ENCODE data around the gene LRRN1. TPM values are rescaled to one million over a fixed set of nuclear protein-coding genes. Genes with fewer than 3 reads are reported as not detected.

Gene LRRN1
- total RNA-seq (2011; cell fraction: chromatin; rRNA removed; ENCODE audit: low replicate concordance): not detected in 2 replicates
- total RNA-seq (2011; cell fraction: nucleolus; rRNA removed): not detected in 2 replicates
- total RNA-seq (2011; cell fraction: nucleoplasm; rRNA removed): not detected in 2 replicates
- total RNA-seq (2014; rRNA removed) (not detected in 2 replicates), total RNA-seq (2014; rRNA removed; fragmentation: Illumina TruSeq; extraction: Trizol) (not detected in 2 replicates), total RNA-seq (2015; rRNA removed; fragmentation: Illumina TruSeq; extraction: Trizol) (not detected in 2 replicates), total RNA-seq (2021) (0.11 and 0.25 TPM in 2 replicates), polyA plus RNA-seq (2011; rRNA removed) (not detected in 2 replicates), polyA plus RNA-seq (2014; fragmentation: Illumina TruSeq; extraction: Trizol) (not detected in 2 replicates), polyA plus RNA-seq (2014; fragmentation: Nextera tagmentation; extraction: Ambion mirVana) (not detected), polyA plus RNA-seq (2014; rRNA removed) (not detected in 2 replicates), polyA minus RNA-seq (2011; rRNA and poly(A)+ RNA removed) (not detected in 2 replicates), Bru-seq, nascent RNA (percentile 10 among the genes with signal in this experiment), BruChase-seq, experiment 1, labeled RNA remaining after a 2-hour chase (percentile 4 among the genes with signal in this experiment), BruChase-seq, experiment 2, labeled RNA remaining after a 6-hour chase (percentile 4 among the genes with signal in this experiment)
- polyA plus RNA-seq (2011; cell fraction: cytosol; rRNA removed): not detected in 2 replicates
- not detected in 2 replicates for polyA plus RNA-seq (2011; cell fraction: nucleus; rRNA removed)
- not detected in 2 replicates for polyA plus RNA-seq (2012)
- not detected in 2 replicates for polyA minus RNA-seq (2011; cell fraction: cytosol; rRNA and poly(A)+ RNA removed)
- not detected in 2 replicates for polyA minus RNA-seq (2011; cell fraction: nucleus; rRNA and poly(A)+ RNA removed)
- long read RNA-seq, experiment 1: 0 reads
- long read RNA-seq, experiment 2: 0 reads
- long read RNA-seq, experiment 3: 0 reads

- POLR2A ChIA-PET: interaction anchor here (0.7 kb wide), 1 partner anchor 158 kb away, joined by 3 read pairs; no protein-coding TSS in a partner anchor
- intact Hi-C loops (cut with micrococcal nuclease) (no loop called here), in situ Hi-C loops (cut with MboI) (loop anchor here (25.0 kb wide), 1 partner anchor 488 kb away; no protein-coding TSS in a partner anchor)
- H3K4me2 ChIP-seq (ENCODE audit: insufficient read depth, low read length): no peak within 1 kb of the TSS
- 25% methylated on average over 56 of the region's 102 CpGs for WGBS (ENCODE audit: insufficient coverage, low coverage, missing lambda C conversion rate)
- H3K9me1 ChIP-seq (ENCODE audit: control insufficient read depth, insufficient read depth, low read length): no peaks in the 10 kb centered on the region
- no peaks in the 10 kb centered on the region for H4K20me1 ChIP-seq (replicated peaks; ENCODE audit: control insufficient read depth, insufficient read depth, low read length)
- no peaks in the 10 kb centered on the region for H3K79me2 ChIP-seq (ENCODE audit: control insufficient read depth, insufficient read depth, low read length)
- H3K9me3 ChIP-seq (replicated peaks; ENCODE audit: control insufficient read depth, insufficient read depth, low read depth, low read length): no peaks in the 10 kb centered on the region
- H3K4me3 ChIP-seq: no peak within 1 kb of the TSS
- no peak within 1 kb of the TSS for H3K27ac ChIP-seq (ENCODE audit: extremely low read depth, low read depth, low read length)
- TF ChIP-seq PCBP1 (IDR thresholded peaks at IDR 0.05; ENCODE audit: low read depth, low read length, poor library complexity, severe bottlenecking) (peak; percentile 29), ZNF830 (CRISPR knock-in tag; IDR thresholded peaks at IDR 0.05) (no peak)
- DNase-seq (ENCODE audit: extremely low read depth in 1 of 4, low spot score in 3 of 4): no peak
- no peak for FAIRE-seq
- no peaks in the 10 kb centered on the region for H3K27me3 ChIP-seq (ENCODE audit: control insufficient read depth in 2 of 2, insufficient read depth in 2 of 2, low read length in 2 of 2)
- CTCF ChIA-PET (ENCODE audit: low intra/inter-chr PET ratio): no interaction called here
- no peak for ATAC-seq
- no peak within 1 kb of the TSS for H3K9ac ChIP-seq (ENCODE audit: insufficient read depth in 1 of 2, low read depth in 2 of 2, low read length in 2 of 2)
- no TSS peak for BruUV-seq (replicated peaks)
- H2AFZ ChIP-seq (ENCODE audit: low read depth, low read length): no peak within 1 kb of the TSS
- H3K4me1 ChIP-seq (replicated peaks in 1 of 2; ENCODE audit: control insufficient read depth in 2 of 2, insufficient read depth in 2 of 2, low read length in 2 of 2): no peaks in the 10 kb centered on the region
- H3K36me3 ChIP-seq (ENCODE audit: control insufficient read depth, insufficient read depth, low read length): no peaks in the 10 kb centered on the region
These were observed at the start of gene LRRN1 for GRCh38 chr3:3799173-3800079. Gene LRRN1, plus strand, starts transcription at chr3:3799431. Its CDS starts 45,211 bp downstream, at chr3:3844642.
